ENCODE results near the gene PRRT2.
"Not testable (repeated sequence)": the region's sequence is repeated elsewhere in the genome, so short reads cannot be mapped to it uniquely, and the experiment has no call there.

The PRRT2 gene

GRCh38 chr16:29777576-29778350, 34.2 kb upstream of the PRRT2 start, which contains the start of gene ZG16:
Gene ZG16, plus strand, starts transcription at chr16:29778256. Its CDS starts 1,011 bp downstream, at chr16:29779267.
- Histone ChIP-seq H3K9me2 (replicated peaks; ENCODE audit: insufficient read depth, low read length) (no peaks in the 10 kb centered on the region), H3K36me3 (ENCODE audit: low read length) (no peaks in the 10 kb centered on the region), H2AFZ (ENCODE audit: low read depth, low read length, severe bottlenecking) (no peak within 1 kb of the TSS), H3K9me3 (ENCODE audit: insufficient read depth, low read length) (no peaks in the 10 kb centered on the region), H4K20me1 (ENCODE audit: low read depth, low read length) (no peaks in the 10 kb centered on the region), H3K9ac (ENCODE audit: low read length) (no peak within 1 kb of the TSS), H3K27ac (ENCODE audit: low read depth, low read length) (no peak within 1 kb of the TSS), H3K4me3 (ENCODE audit: insufficient read depth, low read length, poor library complexity, severe bottlenecking) (no peak within 1 kb of the TSS), H3K4me2 (ENCODE audit: low read depth, low read length, poor library complexity, severe bottlenecking) (no peak within 1 kb of the TSS), H3K79me2 (ENCODE audit: insufficient read depth, low read length) (no peaks in the 10 kb centered on the region), H3F3A (ENCODE audit: insufficient read depth) (no peaks in the 10 kb centered on the region), H3K27me3 (ENCODE audit: low read length) (no peaks in the 10 kb centered on the region)
- TF ChIP-seq EZH2phosphoT487 (conservative IDR thresholded peaks at IDR 0.05; ENCODE audit: low read length) (no peak), CTCF (IDR thresholded peaks at IDR 0.05; ENCODE audit: insufficient read depth, low read length, poor library complexity, severe bottlenecking) (no peak)

DNA sequence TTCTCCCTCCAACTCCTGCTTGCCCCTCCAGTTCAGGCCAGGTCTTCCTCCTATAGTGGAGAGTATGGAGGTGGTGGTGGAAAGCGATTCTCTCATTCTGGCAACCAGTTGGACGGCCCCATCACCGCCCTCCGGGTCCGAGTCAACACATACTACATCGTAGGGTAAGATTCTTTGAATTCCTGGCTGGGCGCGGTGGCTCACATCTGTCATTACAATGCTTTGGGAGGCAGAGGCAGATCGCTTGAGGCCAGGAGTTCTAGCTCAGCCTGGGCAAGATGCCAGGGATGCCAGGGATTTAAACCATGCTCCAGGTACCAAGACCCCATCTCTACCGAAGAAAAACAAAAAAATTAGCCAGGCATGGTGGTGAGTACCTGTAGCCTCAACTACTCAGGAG, 32.5 kb upstream of the PRRT2 start:
- H4K20me1 ChIP-seq (ENCODE audit: low read depth, low read length), result no peaks in the 10 kb centered on the region
- no peak overlapping the region for H3K9ac ChIP-seq (ENCODE audit: low read length)
- no peaks in the 10 kb centered on the region for H3K9me3 ChIP-seq (ENCODE audit: insufficient read depth, low read length)
- H2AFZ ChIP-seq (ENCODE audit: low read depth, low read length, severe bottlenecking), result no peak overlapping the region
- H3K9me2 ChIP-seq (replicated peaks; ENCODE audit: insufficient read depth, low read length), result no peaks in the 10 kb centered on the region
- no peak overlapping the region for H3K27ac ChIP-seq (ENCODE audit: low read depth, low read length)
- H3F3A ChIP-seq (ENCODE audit: insufficient read depth), result no peaks in the 10 kb centered on the region
- H3K27me3 ChIP-seq (ENCODE audit: low read length), result no peaks in the 10 kb centered on the region
- H3K4me2 ChIP-seq (ENCODE audit: low read depth, low read length, poor library complexity, severe bottlenecking), result no peak overlapping the region
- no peaks in the 10 kb centered on the region for H3K79me2 ChIP-seq (ENCODE audit: insufficient read depth, low read length)
- no peak overlapping the region for H3K4me3 ChIP-seq (ENCODE audit: insufficient read depth, low read length, poor library complexity, severe bottlenecking)
- no peak for TF ChIP-seq CTCF (IDR thresholded peaks at IDR 0.05; ENCODE audit: insufficient read depth, low read length, poor library complexity, severe bottlenecking)
- H3K36me3 ChIP-seq (ENCODE audit: low read length), result no peaks in the 10 kb centered on the region

GRCh38 chr16:29783094-29783953, 28.7 kb upstream of the PRRT2 start:
- H3K4me2 ChIP-seq (ENCODE audit: low read depth, low read length, poor library complexity, severe bottlenecking); H3K79me2 ChIP-seq (ENCODE audit: insufficient read depth, low read length); H3F3A ChIP-seq (ENCODE audit: insufficient read depth); H2AFZ ChIP-seq (ENCODE audit: low read depth, low read length, severe bottlenecking); H3K4me3 ChIP-seq (ENCODE audit: insufficient read depth, low read length, poor library complexity, severe bottlenecking); H3K9me3 ChIP-seq (ENCODE audit: insufficient read depth, low read length); H3K27me3 ChIP-seq (ENCODE audit: low read length); H3K27ac ChIP-seq (ENCODE audit: low read depth, low read length); H4K20me1 ChIP-seq (ENCODE audit: low read depth, low read length); H3K9me2 ChIP-seq (replicated peaks; ENCODE audit: insufficient read depth, low read length); H3K36me3 ChIP-seq (ENCODE audit: low read length); H3K9ac ChIP-seq (ENCODE audit: low read length): not testable (repeated sequence)

GRCh38 chr16:29784157-29784556, 27.8 kb upstream of the PRRT2 start:
- Histone ChIP-seq H2AFZ (ENCODE audit: low read depth, low read length, severe bottlenecking) (no peak overlapping the region), H3K4me2 (ENCODE audit: low read depth, low read length, poor library complexity, severe bottlenecking) (no peak overlapping the region), H3K79me2 (ENCODE audit: insufficient read depth, low read length) (no peaks in the 10 kb centered on the region), H4K20me1 (ENCODE audit: low read depth, low read length) (no peaks in the 10 kb centered on the region), H3K9me2 (replicated peaks; ENCODE audit: insufficient read depth, low read length) (no peaks in the 10 kb centered on the region), H3K27ac (ENCODE audit: low read depth, low read length) (no peak overlapping the region), H3K36me3 (ENCODE audit: low read length) (no peaks in the 10 kb centered on the region), H3K27me3 (ENCODE audit: low read length) (no peaks in the 10 kb centered on the region), H3K9ac (ENCODE audit: low read length) (no peak overlapping the region), H3F3A (ENCODE audit: insufficient read depth) (peaks cover 4% of the 10 kb centered on the region; the same call in 1 of the 2 replicates), H3K9me3 (ENCODE audit: insufficient read depth, low read length) (no peaks in the 10 kb centered on the region), H3K4me3 (ENCODE audit: insufficient read depth, low read length, poor library complexity, severe bottlenecking) (no peak overlapping the region)
- TF ChIP-seq EZH2phosphoT487 (conservative IDR thresholded peaks at IDR 0.05; ENCODE audit: low read length) (no peak), CTCF (IDR thresholded peaks at IDR 0.05; ENCODE audit: insufficient read depth, low read length, poor library complexity, severe bottlenecking) (no peak)

Measured in SU-DHL-6 (cell line).